ENCODE measurements around the gene HDHD2.

Gene HDHD2

DNA sequence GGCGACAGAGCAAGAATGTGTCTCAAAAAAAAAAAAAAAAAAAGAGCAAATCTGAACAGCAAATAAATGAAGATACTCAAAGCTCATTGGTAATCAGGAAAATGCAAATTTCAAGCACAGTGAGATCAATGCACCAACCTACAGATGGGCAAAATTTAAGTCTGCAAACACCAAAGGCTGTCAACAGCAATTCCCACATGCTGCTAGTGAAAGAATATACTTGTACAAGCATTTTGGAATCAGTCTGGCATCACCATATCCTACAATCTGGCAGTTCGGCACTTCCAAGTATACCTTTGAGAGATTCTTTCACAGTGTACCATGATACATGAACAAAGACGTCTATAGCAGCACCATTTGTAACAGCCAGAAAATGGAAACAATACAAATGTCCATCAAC is 4.1 kb downstream of the HDHD2 start:
- no peak for DNase-seq (ENCODE audit: low spot score)

DNA sequence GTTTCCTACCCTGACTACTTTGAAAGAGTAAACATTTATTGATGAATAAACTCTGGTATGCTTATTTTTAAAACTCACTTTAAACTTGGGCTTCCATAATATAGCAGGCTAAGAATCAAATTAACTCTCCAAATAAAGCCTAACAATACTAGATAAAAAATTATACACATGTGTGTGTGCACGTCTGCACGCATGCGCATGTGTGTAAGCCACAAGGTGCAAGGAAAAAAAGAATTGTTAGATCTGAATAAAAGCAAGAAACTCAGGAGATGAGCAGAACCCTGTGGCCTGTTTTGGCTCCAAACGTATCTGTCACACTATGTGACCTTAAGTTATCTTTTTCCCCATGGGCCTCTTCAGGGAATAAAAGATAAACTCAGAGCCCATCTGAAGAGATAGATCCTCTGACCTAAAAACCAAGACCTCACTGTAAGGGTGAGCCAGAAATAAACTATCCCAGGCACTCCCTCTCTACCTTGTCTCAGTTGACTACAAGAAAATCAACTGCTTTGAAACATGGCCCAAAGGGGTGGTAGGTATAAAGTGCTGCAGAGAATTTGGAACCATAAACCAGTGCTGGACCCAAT is 6.3 kb downstream of the HDHD2 start:
- DNase-seq (ENCODE audit: low spot score): no peak

- no peak for DNase-seq (ENCODE audit: low spot score)
Measured at GRCh38 chr18:47143153-47143552, 7.1 kb downstream of the HDHD2 start.

- no peak for DNase-seq (ENCODE audit: low spot score)
Measured at GRCh38 chr18:47141289-47141688, 9.0 kb downstream of the HDHD2 start.

- DNase-seq (ENCODE audit: low spot score): no peak
Measured at GRCh38 chr18:47121146-47121545, 29.2 kb downstream of the HDHD2 start.

DNA sequence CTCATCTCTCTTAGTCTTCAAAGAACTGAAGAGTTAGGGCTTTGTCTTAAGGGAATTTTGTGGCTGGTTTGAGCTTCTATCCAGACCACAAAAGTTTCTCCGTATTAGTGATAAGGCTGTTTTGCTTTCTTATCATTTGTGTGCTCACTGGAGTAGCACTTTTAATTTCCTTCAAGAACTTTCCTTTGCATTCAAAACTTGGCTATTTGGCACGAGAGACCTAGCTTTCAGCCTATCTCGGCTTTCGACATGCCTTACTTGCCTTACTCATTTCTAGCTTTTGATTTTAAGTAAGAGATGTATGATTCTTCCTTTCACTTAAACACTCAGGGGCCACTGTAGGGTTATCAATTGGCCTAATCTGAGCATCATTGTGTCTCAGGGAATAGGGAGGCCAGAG is 29.9 kb downstream of the HDHD2 start:
- peak; percentile 85 for DNase-seq (ENCODE audit: low spot score)

DNA sequence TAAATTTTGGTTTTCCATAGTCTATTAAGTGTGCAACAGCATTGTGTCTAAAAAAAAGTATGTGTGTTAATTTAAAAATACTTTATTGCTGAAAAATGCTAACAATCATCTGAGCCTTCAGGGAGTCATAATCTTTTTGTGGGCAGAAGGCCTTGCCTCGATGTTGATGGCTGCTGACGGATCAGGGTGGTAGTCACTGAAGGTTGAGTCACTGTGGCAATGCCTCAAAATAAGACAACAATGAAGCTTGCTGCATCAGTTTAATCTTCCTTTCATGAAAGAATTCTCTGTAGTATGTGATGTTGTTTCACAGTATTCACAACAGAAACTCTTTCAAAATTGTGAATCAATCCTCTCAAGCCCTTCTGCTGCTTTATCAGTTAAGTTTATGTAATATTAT is 31.3 kb downstream of the HDHD2 start:
- no peak for DNase-seq (ENCODE audit: low spot score)

DNA sequence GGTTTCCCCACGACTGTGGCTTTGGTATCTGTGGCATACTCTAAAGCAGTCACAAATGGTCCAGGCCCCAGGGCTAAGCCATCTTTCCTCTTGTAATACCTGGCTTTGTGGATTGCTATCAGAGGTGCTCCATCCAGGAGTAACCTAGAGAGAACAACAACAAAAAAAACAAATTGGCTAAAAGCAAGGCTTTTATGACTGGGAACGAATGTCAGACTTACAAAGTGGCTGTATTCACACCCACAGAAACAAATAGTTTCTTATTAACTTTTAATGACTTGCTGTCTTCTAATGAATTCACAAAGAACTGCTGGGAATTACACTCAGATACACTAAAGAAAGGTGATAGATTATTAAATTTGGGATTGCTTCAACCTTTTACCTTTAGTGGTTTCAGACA is 35.1 kb downstream of the HDHD2 start:
- no peak for DNase-seq (ENCODE audit: low spot score)

DNA sequence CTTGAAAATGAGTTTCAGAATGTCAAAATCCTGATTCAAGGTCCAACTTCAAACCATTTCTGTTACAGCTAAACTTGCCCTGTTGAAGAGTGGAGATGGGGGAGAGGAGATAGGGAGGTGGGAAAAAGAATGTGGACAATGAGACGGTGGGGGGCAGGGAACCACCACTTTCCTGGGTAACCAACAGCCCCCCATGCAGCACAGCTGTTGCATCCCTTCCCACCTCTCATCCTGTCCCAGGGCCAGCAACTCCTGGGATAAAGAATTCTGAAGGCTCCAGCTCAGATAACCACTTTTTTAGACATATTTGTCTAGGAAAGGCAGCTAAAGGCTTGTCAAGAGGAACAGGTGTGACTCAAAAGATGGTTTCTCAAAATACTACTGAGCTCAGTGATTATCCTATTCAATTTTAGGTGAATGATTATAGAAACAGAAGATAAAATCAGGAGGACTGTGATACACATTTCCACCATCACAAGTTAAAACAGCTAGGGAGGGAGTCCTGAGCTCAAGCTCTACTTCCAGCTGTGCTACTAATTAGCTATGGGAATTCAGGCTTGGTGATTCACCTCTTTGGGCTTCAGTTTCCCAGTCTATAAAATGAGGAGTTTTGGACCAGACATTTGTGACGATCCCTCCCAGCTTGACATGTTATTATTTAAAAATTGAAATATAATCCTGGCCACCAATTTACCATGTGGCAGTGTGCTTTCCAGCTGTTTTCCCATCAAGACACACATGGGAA is 36.3 kb downstream of the HDHD2 start:
- DNase-seq (ENCODE audit: low spot score): no peak

GRCh38 chr18:47110492-47111274 is 39.6 kb downstream of the HDHD2 start:
- DNase-seq (ENCODE audit: low spot score): no peak

DNA sequence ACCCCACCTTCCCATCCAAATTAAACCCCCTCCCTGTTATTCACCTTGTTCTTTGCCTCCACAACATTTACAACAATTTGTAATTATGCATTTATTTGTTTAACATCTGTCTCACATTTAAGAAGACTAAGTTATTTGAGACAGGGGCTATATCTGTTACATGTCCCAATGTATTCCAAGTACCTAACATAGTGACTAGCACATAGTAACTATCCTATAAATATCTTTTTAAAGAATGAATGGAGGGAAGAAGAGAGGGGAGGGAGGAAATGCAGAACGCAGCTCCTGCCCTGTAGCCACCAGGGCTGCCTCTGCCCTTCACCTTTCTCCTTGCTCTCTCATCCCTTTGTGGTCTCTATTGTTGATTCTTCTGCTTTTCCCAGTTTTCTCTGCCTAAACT is 40.6 kb downstream of the HDHD2 start:
- DNase-seq (ENCODE audit: low spot score): no peak

DNA sequence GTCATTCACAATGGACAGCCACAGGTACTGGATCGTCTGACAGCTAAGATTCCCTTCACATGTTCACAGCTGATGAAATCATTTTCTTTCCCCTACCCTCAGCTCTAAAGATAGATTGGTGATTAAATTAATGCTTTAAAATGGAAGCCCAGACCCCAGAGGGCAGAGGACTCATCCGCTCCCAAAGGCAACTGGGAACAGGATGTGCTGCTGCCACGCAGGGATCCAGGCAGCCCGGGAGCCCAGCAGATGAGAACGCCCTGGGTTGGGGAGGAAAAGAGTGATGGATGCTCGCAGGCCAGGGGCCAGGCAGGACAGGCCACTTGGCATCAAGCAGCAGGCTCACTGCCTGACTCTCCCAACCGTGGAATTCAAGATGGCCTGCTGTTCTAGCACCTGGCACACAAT is 41.3 kb downstream of the HDHD2 start:
- no peak for DNase-seq (ENCODE audit: low spot score)

GRCh38 chr18:47108373-47108772 is 41.9 kb downstream of the HDHD2 start:
- no peak for DNase-seq (ENCODE audit: low spot score)

GRCh38 chr18:47100212-47100831 is 50.0 kb downstream of the HDHD2 start:
- DNase-seq (ENCODE audit: low spot score): peak; percentile 70

DNA sequence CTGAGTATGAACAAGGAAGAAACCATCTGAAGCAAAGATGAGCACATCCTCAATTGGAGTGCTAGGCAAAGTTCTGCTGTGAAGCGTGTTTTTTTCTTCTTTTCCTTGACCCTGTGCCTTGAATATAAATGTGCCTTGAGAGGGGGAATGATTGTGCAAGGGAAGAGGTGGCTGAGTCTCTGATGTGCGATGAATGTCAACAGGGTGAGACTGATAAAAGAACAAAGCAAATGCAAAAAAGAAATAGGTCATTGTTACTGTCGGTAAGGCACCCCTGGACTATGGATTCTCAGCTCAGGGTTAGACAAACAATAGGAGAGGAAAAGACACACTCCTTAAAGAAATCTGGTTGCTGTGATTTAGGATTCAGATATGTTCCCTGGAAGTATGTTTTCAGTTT is 54.5 kb downstream of the HDHD2 start:
- DNase-seq (ENCODE audit: low spot score): no peak

- DNase-seq (ENCODE audit: low spot score): no peak
Measured at GRCh38 chr18:47087676-47088075, 62.6 kb downstream of the HDHD2 start.

GRCh38 chr18:47081578-47081977 is 68.7 kb downstream of the HDHD2 start:
- DNase-seq (ENCODE audit: low spot score): no peak

- DNase-seq (ENCODE audit: low spot score): no peak
Measured at GRCh38 chr18:47080872-47081271, 69.4 kb downstream of the HDHD2 start.

- no peak for DNase-seq (ENCODE audit: low spot score)
Measured at GRCh38 chr18:47077111-47077510, 73.2 kb downstream of the HDHD2 start.

GRCh38 chr18:47075098-47075883 is 75.0 kb downstream of the HDHD2 start:
- DNase-seq (ENCODE audit: low spot score): no peak

DNA sequence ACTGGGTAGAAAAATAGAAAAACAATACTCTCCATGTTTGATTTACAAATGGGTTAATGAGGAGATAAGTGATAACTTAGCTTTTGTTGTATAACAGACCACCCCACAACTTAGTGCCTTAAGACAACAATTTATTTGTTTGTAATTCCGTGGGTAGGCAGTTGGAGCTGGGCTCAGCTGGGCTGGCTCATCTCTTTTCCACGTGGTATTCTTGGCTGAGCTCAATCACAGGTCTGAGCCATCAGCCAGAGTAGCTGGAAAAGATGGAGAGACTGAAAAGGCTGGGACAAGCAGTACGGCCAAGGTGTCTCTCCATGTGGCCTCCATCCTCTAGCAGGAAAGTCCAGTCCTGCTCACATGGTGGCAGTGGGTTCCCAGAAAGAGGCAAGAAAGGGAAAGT is 82.7 kb downstream of the HDHD2 start:
- no peak for DNase-seq (ENCODE audit: low spot score)

GRCh38 chr18:47063096-47063495 is 87.2 kb downstream of the HDHD2 start:
- no peak for DNase-seq (ENCODE audit: low spot score)
